Panc1 (cell line): ENCODE results near the gene PRKCG. TPM values are rescaled to one million over a fixed set of nuclear protein-coding genes. Genes with fewer than 3 reads are reported as not detected.

Experiments
- ATAC-seq: fragments of 200-7000 bp; cut with Tn5 transposase; 2 replicates; pipeline ENCODE4 v1.9.1; 2020; ENCODE audit warnings: mild to moderate bottlenecking, moderate library complexity
- BruUV-seq: library from RNA; stranded (reverse); fragments of 400-500 nt; replicated peaks from 2 replicates; lab custom pipeline; 2021; lab: Mats Ljungman, UMichigan
- CTCF ChIA-PET: fragments of 300-600 bp; sonication (Branson Sonifier 250); formaldehyde crosslinking; loops from one replicate; lab custom pipeline; 2022; ENCODE audit warnings: antibody characterized with exemption; lab: Charles Lee
- POLR2A ChIA-PET: fragments of 300-600 bp; sonication (Branson Sonifier 250); formaldehyde crosslinking; loops from one replicate; lab custom pipeline; 2022; ENCODE audit warnings: antibody characterized with exemption; lab: Charles Lee
- DNase-seq: peaks from one replicate; pipeline ENCODE4 v3.0.0-alpha.2; 2010; ENCODE audit warnings: low read depth, low spot score
- H3K27ac ChIP-seq: 2 replicates; pipeline ENCODE4 v1.5.1; 2011; ENCODE audit warnings: mild to moderate bottlenecking, low read length, inconsistent platforms
- H3K27me3 ChIP-seq: fragments of 200-500 bp; sonication (Bioruptor generic); 2 replicates; pipeline ENCODE4 v1.6.0; 2014; ENCODE audit warnings: low read length, inconsistent platforms; ENCODE audit not compliant: control insufficient read depth, insufficient read depth
- H3K36me3 ChIP-seq: fragments of 200-500 bp; sonication (Bioruptor generic); 2 replicates; pipeline ENCODE4 v1.5.1; 2014; ENCODE audit warnings: inconsistent platforms, mild to moderate bottlenecking, low read length, moderate library complexity; ENCODE audit not compliant: control insufficient read depth, insufficient read depth
- H3K4me1 ChIP-seq: 2 replicates; pipeline ENCODE4 v1.5.1; 2011; ENCODE audit warnings: inconsistent platforms, mild to moderate bottlenecking, low read length, moderate library complexity; ENCODE audit not compliant: control insufficient read depth, insufficient read depth
- H3K4me3 ChIP-seq, 2 experiments: 2 replicates each; pipeline ENCODE4 v1.5.1; 2011 to 2012; ENCODE audit warnings: low read depth in 2 of 2, low read length in 2 of 2, mild to moderate bottlenecking in 2 of 2, inconsistent platforms in 1 of 2, moderate library complexity in 1 of 2
- H3K9me3 ChIP-seq: fragments of 200-500 bp; sonication (Bioruptor generic); 2 replicates; pipeline ENCODE4 v1.5.1; 2014; ENCODE audit warnings: low read depth, mild to moderate bottlenecking, inconsistent platforms, low read length, moderate library complexity; ENCODE audit not compliant: control insufficient read depth, insufficient read depth
- POLR2AphosphoS5 ChIP-seq: IDR thresholded peaks from 2 replicates; pipeline ENCODE4 v1.6.1; 2012; ENCODE audit warnings: mild to moderate bottlenecking, low read depth, low read length, moderate library complexity
- SIN3A ChIP-seq: IDR thresholded peaks from 2 replicates; pipeline ENCODE4 v1.6.1; 2012; ENCODE audit warnings: low read depth, mild to moderate bottlenecking, low read length, moderate library complexity, borderline replicate concordance; ENCODE audit not compliant: insufficient read depth
- TCF7L2 ChIP-seq: IDR thresholded peaks from 2 replicates; pipeline ENCODE4 v1.6.1; 2011; ENCODE audit warnings: mild to moderate bottlenecking, low read depth, low read length, inconsistent platforms
- in situ Hi-C: cut with HindIII; loops from 2 replicates; pipeline ENCODE4 v1.10.0; 2016; ENCODE audit warnings: low sequenced_read_pairs, low pct_unique_long_range_greater_than_20kb
- intact Hi-C: fragments of 100-400 bp; cut with micrococcal nuclease; formaldehyde crosslinking; loops from one replicate; pipeline ENCODE4 v1.10.0; 2022; ENCODE audit not compliant: unreplicated experiment
- total RNA-seq: library from RNA; stranded (reverse); gene quantifications from one replicate; pipeline ENCODE4 v1.2.1, GENCODE V29; 2021; ENCODE audit not compliant: unreplicated experiment
- TF ChIP-seq, protein P1 (sequence below): fragments of 450-650 bp; IDR thresholded peaks from 2 replicates; pipeline ENCODE4 v1.5.1; 2017; ENCODE audit warnings: mild to moderate bottlenecking
- TF ChIP-seq, protein P2 (sequence below), 2 experiments: IDR thresholded peaks; 2 replicates each; pipeline ENCODE4 v1.6.1; 2011 to 2012; ENCODE audit warnings: low read depth in 2 of 2, control low read depth in 1 of 2, low read length in 1 of 2, mild to moderate bottlenecking in 1 of 2, moderate library complexity in 1 of 2; ENCODE audit not compliant: insufficient read depth in 1 of 2

Gene PRKCG
- total RNA-seq, 1 experiment from 2014 or later: 2.5 TPM

DNA sequence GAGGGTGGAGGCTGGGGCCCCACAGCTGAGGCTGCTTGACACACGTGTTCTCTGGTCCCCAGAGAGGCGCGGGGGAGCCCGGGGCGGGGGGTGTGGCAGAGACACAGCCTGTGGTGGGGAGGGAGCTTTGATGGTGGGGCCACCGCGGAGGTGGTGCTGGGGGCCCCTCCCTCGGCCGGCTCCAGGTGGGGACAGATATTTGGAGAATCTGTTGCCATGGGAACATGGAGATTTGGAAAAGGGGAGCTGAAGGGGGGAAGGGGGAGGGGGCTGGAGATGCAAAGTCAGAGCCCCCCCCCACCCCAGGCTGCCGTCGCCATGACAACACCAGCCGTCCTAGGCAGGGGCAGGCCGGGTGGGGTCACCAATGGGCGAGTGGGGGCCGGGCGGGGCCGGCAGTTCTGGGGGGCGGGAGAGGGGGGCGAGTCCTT, 1.2 kb downstream of the PRKCG start:
- Histone ChIP-seq H3K4me1 (peaks cover 24% of the 10 kb centered on the region), H3K36me3 (no peaks in the 10 kb centered on the region), H3K27me3 (no peaks in the 10 kb centered on the region), H3K4me3 (peak overlapping the region in 1 of 2 experiments; percentile 73; a peak in 2 of 4 replicates), H3K9me3 (no peaks in the 10 kb centered on the region), H3K27ac (no peak overlapping the region)
- intact Hi-C loops: no loop called here
- no TSS peak for BruUV-seq
- ATAC-seq (no peak), DNase-seq (no peak)
- TF ChIP-seq SIN3A (no peak), TCF7L2 (no peak), POLR2AphosphoS5 (no peak)
- TF ChIP-seq, protein P1, sequence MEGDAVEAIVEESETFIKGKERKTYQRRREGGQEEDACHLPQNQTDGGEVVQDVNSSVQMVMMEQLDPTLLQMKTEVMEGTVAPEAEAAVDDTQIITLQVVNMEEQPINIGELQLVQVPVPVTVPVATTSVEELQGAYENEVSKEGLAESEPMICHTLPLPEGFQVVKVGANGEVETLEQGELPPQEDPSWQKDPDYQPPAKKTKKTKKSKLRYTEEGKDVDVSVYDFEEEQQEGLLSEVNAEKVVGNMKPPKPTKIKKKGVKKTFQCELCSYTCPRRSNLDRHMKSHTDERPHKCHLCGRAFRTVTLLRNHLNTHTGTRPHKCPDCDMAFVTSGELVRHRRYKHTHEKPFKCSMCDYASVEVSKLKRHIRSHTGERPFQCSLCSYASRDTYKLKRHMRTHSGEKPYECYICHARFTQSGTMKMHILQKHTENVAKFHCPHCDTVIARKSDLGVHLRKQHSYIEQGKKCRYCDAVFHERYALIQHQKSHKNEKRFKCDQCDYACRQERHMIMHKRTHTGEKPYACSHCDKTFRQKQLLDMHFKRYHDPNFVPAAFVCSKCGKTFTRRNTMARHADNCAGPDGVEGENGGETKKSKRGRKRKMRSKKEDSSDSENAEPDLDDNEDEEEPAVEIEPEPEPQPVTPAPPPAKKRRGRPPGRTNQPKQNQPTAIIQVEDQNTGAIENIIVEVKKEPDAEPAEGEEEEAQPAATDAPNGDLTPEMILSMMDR: no peak
- TF ChIP-seq, protein P2, sequence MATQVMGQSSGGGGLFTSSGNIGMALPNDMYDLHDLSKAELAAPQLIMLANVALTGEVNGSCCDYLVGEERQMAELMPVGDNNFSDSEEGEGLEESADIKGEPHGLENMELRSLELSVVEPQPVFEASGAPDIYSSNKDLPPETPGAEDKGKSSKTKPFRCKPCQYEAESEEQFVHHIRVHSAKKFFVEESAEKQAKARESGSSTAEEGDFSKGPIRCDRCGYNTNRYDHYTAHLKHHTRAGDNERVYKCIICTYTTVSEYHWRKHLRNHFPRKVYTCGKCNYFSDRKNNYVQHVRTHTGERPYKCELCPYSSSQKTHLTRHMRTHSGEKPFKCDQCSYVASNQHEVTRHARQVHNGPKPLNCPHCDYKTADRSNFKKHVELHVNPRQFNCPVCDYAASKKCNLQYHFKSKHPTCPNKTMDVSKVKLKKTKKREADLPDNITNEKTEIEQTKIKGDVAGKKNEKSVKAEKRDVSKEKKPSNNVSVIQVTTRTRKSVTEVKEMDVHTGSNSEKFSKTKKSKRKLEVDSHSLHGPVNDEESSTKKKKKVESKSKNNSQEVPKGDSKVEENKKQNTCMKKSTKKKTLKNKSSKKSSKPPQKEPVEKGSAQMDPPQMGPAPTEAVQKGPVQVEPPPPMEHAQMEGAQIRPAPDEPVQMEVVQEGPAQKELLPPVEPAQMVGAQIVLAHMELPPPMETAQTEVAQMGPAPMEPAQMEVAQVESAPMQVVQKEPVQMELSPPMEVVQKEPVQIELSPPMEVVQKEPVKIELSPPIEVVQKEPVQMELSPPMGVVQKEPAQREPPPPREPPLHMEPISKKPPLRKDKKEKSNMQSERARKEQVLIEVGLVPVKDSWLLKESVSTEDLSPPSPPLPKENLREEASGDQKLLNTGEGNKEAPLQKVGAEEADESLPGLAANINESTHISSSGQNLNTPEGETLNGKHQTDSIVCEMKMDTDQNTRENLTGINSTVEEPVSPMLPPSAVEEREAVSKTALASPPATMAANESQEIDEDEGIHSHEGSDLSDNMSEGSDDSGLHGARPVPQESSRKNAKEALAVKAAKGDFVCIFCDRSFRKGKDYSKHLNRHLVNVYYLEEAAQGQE (IDR thresholded peaks at IDR 0.05; ENCODE audit: insufficient read depth in 1 of 2, low read depth in 2 of 2, low read length in 1 of 2): no peak
- POLR2A ChIA-PET: interaction anchor here (0.7 to 1.3 kb wide), 2 partner anchors 59 to 170 kb away, joined by 8 to 9 read pairs; no protein-coding TSS in a partner anchor
- CTCF ChIA-PET: interaction anchor here (2.7 kb wide), 1 partner anchor 147 kb away, joined by 11 read pairs; no protein-coding TSS in a partner anchor
- in situ Hi-C loops: no loop called here

DNA sequence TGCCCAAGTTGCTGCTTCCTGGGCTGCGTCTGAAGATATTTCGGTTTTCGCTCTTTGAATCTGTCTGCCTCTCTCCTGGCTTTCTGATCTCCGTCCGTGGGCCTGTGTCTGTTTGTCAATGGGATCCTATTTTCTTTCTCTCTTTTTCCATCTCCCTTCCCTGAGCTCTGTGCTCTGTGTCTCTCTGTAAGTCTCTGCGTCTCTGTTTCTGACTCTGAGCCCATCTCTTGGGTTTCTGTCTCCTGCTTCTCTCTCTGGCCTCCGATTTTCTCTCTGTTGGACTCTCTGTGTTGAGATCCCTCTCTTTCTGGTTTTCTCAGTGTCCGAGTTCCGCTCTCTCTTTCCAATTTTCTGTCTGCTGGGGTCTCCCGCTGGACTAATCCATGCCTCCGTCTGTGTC, 1.7 kb downstream of the PRKCG start:
- BruUV-seq: no TSS peak
- H3K4me1 ChIP-seq: peaks cover 22% of the 10 kb centered on the region
- CTCF ChIA-PET: interaction anchor here (0.7 to 2.7 kb wide), 2 partner anchors 74 to 146 kb away, joined by 3 to 11 read pairs; no protein-coding TSS in a partner anchor
- H3K27me3 ChIP-seq: no peaks in the 10 kb centered on the region
- ATAC-seq (no peak), DNase-seq (no peak)
- no peaks in the 10 kb centered on the region for H3K9me3 ChIP-seq
- POLR2A ChIA-PET: interaction anchor here (1.3 kb wide), 1 partner anchor 59 kb away, joined by 8 read pairs; no protein-coding TSS in a partner anchor
- TF ChIP-seq, protein P1: no peak
- no peak for TF ChIP-seq TCF7L2
- no peak for TF ChIP-seq POLR2AphosphoS5
- TF ChIP-seq SIN3A: no peak
- TF ChIP-seq, protein P2 (IDR thresholded peaks at IDR 0.05; ENCODE audit: insufficient read depth in 1 of 2, low read depth in 2 of 2, low read length in 1 of 2): no peak
- in situ Hi-C loops (no loop called here), intact Hi-C loops (no loop called here)
- H3K36me3 ChIP-seq: no peaks in the 10 kb centered on the region
- no peak overlapping the region for H3K27ac ChIP-seq
- no peak overlapping the region for H3K4me3 ChIP-seq
